ENCODE results near the gene CDSN.

The CDSN gene

GRCh38 chr6:31156641-31157040 lies 36.4 kb upstream of the CDSN start:
- TF ChIP-seq GATA3 (IDR thresholded peaks at IDR 0.05; ENCODE audit: low read depth, low read length), result no peak
- no peak for TF ChIP-seq GATA2 (IDR thresholded peaks at IDR 0.05; ENCODE audit: low read depth, low read length)

- TF ChIP-seq GATA3 (IDR thresholded peaks at IDR 0.05; ENCODE audit: low read depth, low read length), result no peak
- TF ChIP-seq GATA2 (IDR thresholded peaks at IDR 0.05; ENCODE audit: low read depth, low read length), result no peak
These were observed 34.2 kb upstream of the CDSN start for GRCh38 chr6:31154436-31154835.

GRCh38 chr6:31152781-31153180 lies 32.5 kb upstream of the CDSN start:
- TF ChIP-seq GATA2 (IDR thresholded peaks at IDR 0.05; ENCODE audit: low read depth, low read length) (no peak), GATA3 (IDR thresholded peaks at IDR 0.05; ENCODE audit: low read depth, low read length) (no peak)

GRCh38 chr6:31149827-31150447 lies 29.7 kb upstream of the CDSN start:
- no peak for TF ChIP-seq GATA2 (IDR thresholded peaks at IDR 0.05; ENCODE audit: low read depth, low read length)
- no peak for TF ChIP-seq GATA3 (IDR thresholded peaks at IDR 0.05; ENCODE audit: low read depth, low read length)

GRCh38 chr6:31145386-31145785 lies 25.1 kb upstream of the CDSN start:
- no peak for TF ChIP-seq GATA3 (IDR thresholded peaks at IDR 0.05; ENCODE audit: low read depth, low read length)
- TF ChIP-seq GATA2 (IDR thresholded peaks at IDR 0.05; ENCODE audit: low read depth, low read length), result no peak

GRCh38 chr6:31144970-31145340 lies 24.7 kb upstream of the CDSN start:
- no peak for TF ChIP-seq GATA2 (IDR thresholded peaks at IDR 0.05; ENCODE audit: low read depth, low read length)
- TF ChIP-seq GATA3 (IDR thresholded peaks at IDR 0.05; ENCODE audit: low read depth, low read length), result no peak

- TF ChIP-seq GATA2 (IDR thresholded peaks at IDR 0.05; ENCODE audit: low read depth, low read length), result no peak
These were observed 24.2 kb upstream of the CDSN start for GRCh38 chr6:31144296-31144969.

- TF ChIP-seq GATA3 (IDR thresholded peaks at IDR 0.05; ENCODE audit: low read depth, low read length) (no peak), GATA2 (IDR thresholded peaks at IDR 0.05; ENCODE audit: low read depth, low read length) (no peak)
These were observed 22.9 kb upstream of the CDSN start for GRCh38 chr6:31143148-31143547.

- TF ChIP-seq GATA2 (IDR thresholded peaks at IDR 0.05; ENCODE audit: low read depth, low read length) (no peak), GATA3 (IDR thresholded peaks at IDR 0.05; ENCODE audit: low read depth, low read length) (no peak)
These were observed 22.1 kb upstream of the CDSN start for GRCh38 chr6:31142361-31142761.

- TF ChIP-seq GATA2 (IDR thresholded peaks at IDR 0.05; ENCODE audit: low read depth, low read length), result no peak
- no peak for TF ChIP-seq GATA3 (IDR thresholded peaks at IDR 0.05; ENCODE audit: low read depth, low read length)
These were observed 20.4 kb upstream of the CDSN start for GRCh38 chr6:31140643-31141042.

GRCh38 chr6:31139599-31139998 lies 19.4 kb upstream of the CDSN start:
- TF ChIP-seq GATA3 (IDR thresholded peaks at IDR 0.05; ENCODE audit: low read depth, low read length) (no peak), GATA2 (IDR thresholded peaks at IDR 0.05; ENCODE audit: low read depth, low read length) (no peak)

GRCh38 chr6:31138982-31139381 lies 18.7 kb upstream of the CDSN start, which contains the start of gene PSORS1C2:
TSS of gene PSORS1C2 (minus strand) at chr6:31139066. CDS start at chr6:31139026, 40 bp downstream.
- TF ChIP-seq GATA2 (IDR thresholded peaks at IDR 0.05; ENCODE audit: low read depth, low read length) (no peak), GATA3 (IDR thresholded peaks at IDR 0.05; ENCODE audit: low read depth, low read length) (no peak)

- TF ChIP-seq GATA2 (IDR thresholded peaks at IDR 0.05; ENCODE audit: low read depth, low read length), result no peak
- TF ChIP-seq GATA3 (IDR thresholded peaks at IDR 0.05; ENCODE audit: low read depth, low read length), result no peak
These were observed 15.5 kb upstream of the CDSN start for GRCh38 chr6:31135710-31136109.

- TF ChIP-seq GATA2 (IDR thresholded peaks at IDR 0.05; ENCODE audit: low read depth, low read length) (no peak), GATA3 (IDR thresholded peaks at IDR 0.05; ENCODE audit: low read depth, low read length) (no peak)
These were observed 12.6 kb upstream of the CDSN start for GRCh38 chr6:31132806-31133205.

GRCh38 chr6:31131595-31131994 lies 11.3 kb upstream of the CDSN start:
- no peak for TF ChIP-seq GATA2 (IDR thresholded peaks at IDR 0.05; ENCODE audit: low read depth, low read length)
- no peak for TF ChIP-seq GATA3 (IDR thresholded peaks at IDR 0.05; ENCODE audit: low read depth, low read length)
